Ovary (tissue), 9 donors: ENCODE data around the gene PRDM16. TPM values are rescaled to one million over a fixed set of nuclear protein-coding genes. Genes with fewer than 3 reads are reported as not detected.
A peak's percentile ranks its signal among the peaks of the same experiment; 100 is the strongest.

Experiments
- DNase-seq, 5 donors: peaks; one replicate each; pipeline ENCODE4 v3.0.0-alpha.2; 2019 to 2020
- H3K27ac ChIP-seq, 2 donors: fragments of 200-600 bp; one replicate each; pipeline versions ENCODE4 v1.5.1 to v1.8.0; 2019 to 2022
- H3K27me3 ChIP-seq: fragments of 200-600 bp; one replicate; pipeline ENCODE4 v1.8.0; 2022
- H3K36me3 ChIP-seq: fragments of 200-600 bp; sonication (generic); one replicate; pipeline ENCODE4 v1.5.1; 2019
- H3K4me1 ChIP-seq: one replicate; pipeline ENCODE4 v1.8.1; 2013; ENCODE audit warnings: mild to moderate bottlenecking, moderate library complexity; ENCODE audit not compliant: insufficient read depth
- H3K4me3 ChIP-seq: fragments of 200-600 bp; sonication (generic); one replicate; pipeline ENCODE4 v1.5.1; 2017
- H3K9me3 ChIP-seq, 2 donors: fragments of 200-600 bp in 1 of 2; sonication (generic) in 1 of 2; one replicate each; pipeline versions ENCODE4 v1.5.1 to v1.8.1; 2013 to 2019; ENCODE audit warnings: mild to moderate bottlenecking in 1 of 2, moderate library complexity in 1 of 2
- EP300 ChIP-seq: sonication (generic); formaldehyde crosslinking; IDR thresholded peaks from one replicate; pipeline ENCODE4 v1.6.1; 2017; ENCODE audit warnings: antibody characterized with exemption
- POLR2A ChIP-seq: fragments of 450-650 bp; IDR thresholded peaks from one replicate; pipeline ENCODE4 v1.6.1; 2017; ENCODE audit warnings: antibody characterized with exemption, mild to moderate bottlenecking, moderate library complexity
- WGBS, 3 donors: extraction: QIAGEN DNeasy Blood & Tissue Kit in 1 of 3; methylation state at CpG; one replicate each; pipeline versions ENCODE4 v1.1.5 to v1.1.7; 2013 to 2017; 5-methylcytosine and 5-hydroxymethylcytosine counted together
- intact Hi-C, 4 donors: fragments of 100-400 bp; cut with DNase I; formaldehyde crosslinking; loops; one replicate each; pipeline versions ENCODE4 v1.11.0 to v1.15.1; 2022 to 2023
- polyA plus RNA-seq, 2 donors: library from polyadenylated mRNA; stranded (reverse); fragments of 200-250 nt in 1 of 2; fragments of 350-450 nt in 1 of 2; fragmentation: Illumina TruSeq in 1 of 2; extraction: RNeasy Lipid Tissue Mini Kit (QIAGEN cat#74804) in 1 of 2; gene quantifications; one replicate each; pipeline ENCODE4 v1.2.3, GENCODE V29; 2013 to 2014
- total RNA-seq, 7 donors: library from RNA; depleted of rRNA in 2 of 7; stranded (reverse); fragments of >200 nt in 2 of 7; fragmentation: NEBNext Ultra II Directional in 3 of 7; extraction: Animal tissue kit (Norgen Biotek cat#: 25700) in 3 of 7; gene quantifications; one replicate each; pipeline versions ENCODE4 v1.1.0 to v1.2.4, GENCODE V29; 2016 to 2023
- TF ChIP-seq, protein P1 (sequence below), 3 donors: fragments of 450-650 bp in 2 of 3; fragments of 200-600 bp in 1 of 3; IDR thresholded peaks; one replicate each; pipeline versions ENCODE4 v1.5.1 to v1.8.0; 2016 to 2022; ENCODE audit warnings: antibody characterized with exemption in 3 of 3, mild to moderate bottlenecking in 1 of 3
- donor health status: DM: no; HTN: no; CAD: no; lungs with moderate emphysema.
- donor health status: DM: no; HTN: no; CAD: no.
- donor health status: Bipolar disorder and iron deficiency.
- donor health status: DM: yes; HTN: yes; CAD: no.
- donor health status: DM: no; HTN: no; CAD: no.
- donor health status: DM: yes; HTN: yes; CAD: no.

Gene PRDM16
- total and polyA plus RNA-seq, 9 donors, result 1.1 to 17.3 (median 3.9) TPM

GRCh38 chr1:3467096-3468036 is 398.4 kb downstream of the PRDM16 start:
- Histone ChIP-seq H3K9me3 (no peaks in the 10 kb centered on the region), H3K4me3 (no peak overlapping the region), H3K36me3 (no peaks in the 10 kb centered on the region), H3K27me3 (no peaks in the 10 kb centered on the region), H3K27ac (no peak overlapping the region), H3K4me1 (peaks cover 4% of the 10 kb centered on the region)
- TF ChIP-seq POLR2A (no peak), EP300 (no peak)
- TF ChIP-seq, protein P1, sequence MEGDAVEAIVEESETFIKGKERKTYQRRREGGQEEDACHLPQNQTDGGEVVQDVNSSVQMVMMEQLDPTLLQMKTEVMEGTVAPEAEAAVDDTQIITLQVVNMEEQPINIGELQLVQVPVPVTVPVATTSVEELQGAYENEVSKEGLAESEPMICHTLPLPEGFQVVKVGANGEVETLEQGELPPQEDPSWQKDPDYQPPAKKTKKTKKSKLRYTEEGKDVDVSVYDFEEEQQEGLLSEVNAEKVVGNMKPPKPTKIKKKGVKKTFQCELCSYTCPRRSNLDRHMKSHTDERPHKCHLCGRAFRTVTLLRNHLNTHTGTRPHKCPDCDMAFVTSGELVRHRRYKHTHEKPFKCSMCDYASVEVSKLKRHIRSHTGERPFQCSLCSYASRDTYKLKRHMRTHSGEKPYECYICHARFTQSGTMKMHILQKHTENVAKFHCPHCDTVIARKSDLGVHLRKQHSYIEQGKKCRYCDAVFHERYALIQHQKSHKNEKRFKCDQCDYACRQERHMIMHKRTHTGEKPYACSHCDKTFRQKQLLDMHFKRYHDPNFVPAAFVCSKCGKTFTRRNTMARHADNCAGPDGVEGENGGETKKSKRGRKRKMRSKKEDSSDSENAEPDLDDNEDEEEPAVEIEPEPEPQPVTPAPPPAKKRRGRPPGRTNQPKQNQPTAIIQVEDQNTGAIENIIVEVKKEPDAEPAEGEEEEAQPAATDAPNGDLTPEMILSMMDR (IDR thresholded peaks at IDR 0.05), result no peak
- intact Hi-C loops, result loop anchor here in 1 of 4 donors (10.0 kb wide), 1 partner anchor 247 kb away; no protein-coding TSS in a partner anchor
- WGBS, 3 donors, result 79 to 84% (median 80%) methylated on average over 35 of the region's 35 CpGs
- DNase-seq, result peak in 1 of 5 donors; percentile 29

DNA sequence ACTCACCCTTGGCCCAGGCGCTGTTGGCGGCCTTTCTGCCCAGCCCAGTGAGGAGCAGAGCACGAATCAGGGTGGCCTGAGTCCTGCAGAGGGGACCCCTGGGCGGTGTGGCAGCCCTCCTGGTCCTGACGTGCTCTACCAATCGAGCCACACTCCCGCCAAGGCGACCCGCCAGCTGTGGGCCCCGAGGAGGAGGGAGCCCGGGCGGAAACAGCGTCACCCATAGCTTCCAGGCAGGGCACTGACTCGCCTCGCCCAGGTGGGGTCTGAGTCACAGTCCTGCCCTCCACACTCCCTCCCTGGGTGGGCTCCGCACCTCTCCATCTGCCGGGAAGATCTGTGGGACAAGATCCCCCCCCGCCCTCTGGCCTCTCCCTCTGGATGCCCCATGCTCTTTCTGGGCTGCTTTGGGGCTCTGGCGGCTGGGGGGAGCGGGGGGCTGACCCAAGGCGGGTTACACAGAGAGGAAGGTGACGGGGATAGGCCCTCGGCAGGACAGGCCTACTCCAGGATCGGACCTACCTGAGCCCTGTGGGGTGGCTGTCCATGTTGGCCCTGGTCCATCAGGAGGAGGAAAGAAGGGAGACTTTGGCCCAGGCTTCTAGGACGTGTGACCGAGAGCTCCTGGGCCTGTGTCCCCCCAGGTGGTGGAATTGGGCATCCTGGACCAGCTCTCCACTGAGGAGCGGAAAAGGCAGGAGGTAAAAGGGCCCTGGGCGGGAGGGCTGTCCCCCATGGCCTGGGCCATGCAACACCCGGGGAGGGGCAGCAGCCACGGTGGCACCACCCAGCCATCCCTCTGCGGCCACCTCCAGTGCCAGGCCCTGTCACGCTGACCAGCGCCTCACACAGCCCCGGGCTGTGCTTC is 399.5 kb downstream of the PRDM16 start:
- peak in 2 of 5 donors; percentile 17 to 35 for DNase-seq
- intact Hi-C loops, result loop anchor here in 1 of 4 donors (10.0 kb wide), 1 partner anchor 246 kb away; no protein-coding TSS in a partner anchor
- H3K4me3 ChIP-seq, result no peak overlapping the region
- H3K4me1 ChIP-seq, result peaks cover 4% of the 10 kb centered on the region
- no peak overlapping the region for H3K27ac ChIP-seq
- H3K27me3 ChIP-seq, result no peaks in the 10 kb centered on the region
- H3K9me3 ChIP-seq, result no peaks in the 10 kb centered on the region
- no peak for TF ChIP-seq POLR2A
- TF ChIP-seq, protein P1 (IDR thresholded peaks at IDR 0.05), result no peak
- TF ChIP-seq EP300, result no peak
- no peaks in the 10 kb centered on the region for H3K36me3 ChIP-seq
- WGBS, 3 donors, result 88 to 91% (median 90%) methylated on average over 28 to 34 of the region's 34 CpGs

- WGBS, 3 donors, result 93 to 95% (median 94%) methylated on average over 30 to 31 of the region's 31 CpGs
- H3K4me3 ChIP-seq, result no peak overlapping the region
- H3K27ac ChIP-seq, result no peak overlapping the region
- no peaks in the 10 kb centered on the region for H3K27me3 ChIP-seq
- intact Hi-C loops, result loop anchor here in 1 of 4 donors (10.0 kb wide), 1 partner anchor 246 kb away; no protein-coding TSS in a partner anchor
- TF ChIP-seq POLR2A (no peak), EP300 (no peak)
- TF ChIP-seq, protein P1 (IDR thresholded peaks at IDR 0.05), result no peak
- no peaks in the 10 kb centered on the region for H3K9me3 ChIP-seq
- H3K36me3 ChIP-seq, result no peaks in the 10 kb centered on the region
- peak in 1 of 5 donors; percentile 36 for DNase-seq
- peaks cover 4% of the 10 kb centered on the region for H3K4me1 ChIP-seq
Observed at GRCh38 chr1:3469104-3469848, 400.3 kb downstream of the PRDM16 start.
